Sigmoid colon (tissue), 3 donors: ENCODE data around the gene DCAF10.

ENCODE experiments used
- CTCF ChIP-seq, 4 experiments: fragments of 450-650 bp in 3 of 4; fragments of 200-600 bp in 1 of 4; IDR thresholded peaks; one replicate each; pipeline ENCODE4 v1.5.1; 2016 to 2019; ENCODE audit warnings: antibody characterized with exemption in 4 of 4, mild to moderate bottlenecking in 3 of 4, moderate library complexity in 2 of 4
- POLR2A ChIP-seq, 2 donors: fragments of 450-650 bp; IDR thresholded peaks; one replicate each; pipeline ENCODE4 v1.6.1; 2016; ENCODE audit warnings: antibody characterized with exemption in 2 of 2, mild to moderate bottlenecking in 2 of 2, moderate library complexity in 2 of 2

GRCh38 chr9:37778534-37778933, 22.1 kb upstream of the DCAF10 start:
- TF ChIP-seq CTCF (IDR thresholded peaks at IDR 0.05), result no peak
- no peak for TF ChIP-seq POLR2A (IDR thresholded peaks at IDR 0.05)
